ENCODE results near the gene C16orf96. TPM values are rescaled to one million over a fixed set of nuclear protein-coding genes. Genes with fewer than 3 reads are reported as not detected.

The C16orf96 gene
- total RNA-seq, 1 donor from 2014 or later: 0.38 TPM

GRCh38 chr16:4641306-4641687 is 85.2 kb downstream of the C16orf96 start:
- ATAC-seq (no peak), DNase-seq (ENCODE audit: low spot score) (no peak)

- no peak for ATAC-seq
- no peak for DNase-seq (ENCODE audit: low spot score)
Measured at GRCh38 chr16:4641895-4642294, 85.8 kb downstream of the C16orf96 start.

- no peak for ATAC-seq
- DNase-seq (ENCODE audit: low spot score): no peak
Measured at GRCh38 chr16:4646773-4647643, 90.9 kb downstream of the C16orf96 start.

- no peak for ATAC-seq
- no peak for DNase-seq (ENCODE audit: low spot score)
Measured at GRCh38 chr16:4647644-4647980, 91.5 kb downstream of the C16orf96 start.

GRCh38 chr16:4648917-4649316 is 92.8 kb downstream of the C16orf96 start:
- DNase-seq (ENCODE audit: low spot score): no peak
- ATAC-seq: no peak

GRCh38 chr16:4649744-4650442 is 93.8 kb downstream of the C16orf96 start:
- DNase-seq (ENCODE audit: low spot score) (no peak), ATAC-seq (no peak)

Other genes starting within 250 kb of the C16orf96 start
- 1.6 TPM for gene GLIS2, start 240.3 kb upstream of the C16orf96 start, total RNA-seq
- gene PAM16, start 205.0 kb upstream of the C16orf96 start, total RNA-seq: 41.0 TPM
- gene VASN, start 184.5 kb upstream of the C16orf96 start, total RNA-seq: 22.3 TPM
- 9.6 TPM for gene CORO7, start 139.7 kb upstream of the C16orf96 start, total RNA-seq
- 57.0 TPM for gene DNAJA3, start 130.5 kb upstream of the C16orf96 start, total RNA-seq
- 38.3 TPM for gene NMRAL1, start 81.7 kb upstream of the C16orf96 start, total RNA-seq
- 44.9 TPM for gene HMOX2, start 79.9 kb upstream of the C16orf96 start, total RNA-seq
- 17.5 TPM for gene CDIP1, start 17.6 kb upstream of the C16orf96 start, total RNA-seq
- 19.1 TPM for gene UBALD1, start 58.5 kb downstream of the C16orf96 start, total RNA-seq
- gene MGRN1, start 68.5 kb downstream of the C16orf96 start, total RNA-seq: 59.5 TPM
- 40.4 TPM for gene NUDT16L1, start 137.2 kb downstream of the C16orf96 start, total RNA-seq
- gene ANKS3, start 177.9 kb downstream of the C16orf96 start, total RNA-seq: 10.6 TPM
- 0.45 TPM for gene DNAAF8, start 178.2 kb downstream of the C16orf96 start, total RNA-seq
- gene ZNF500, start 210.8 kb downstream of the C16orf96 start, total RNA-seq: 9.5 TPM
- not detected for gene SEPTIN12, start 232.0 kb downstream of the C16orf96 start, total RNA-seq
- gene SMIM22, start 239.0 kb downstream of the C16orf96 start, total RNA-seq: 0.60 TPM
- gene ROGDI, start 246.3 kb downstream of the C16orf96 start, total RNA-seq: 21.5 TPM

All from left lobe of liver (tissue), 2 donors.